MM.1S (cell line): ENCODE data around the gene LANCL2.

Experiments
- DNase-seq: peaks from one replicate; pipeline ENCODE4 v3.0.0-alpha.2; 2015
- H2AFZ ChIP-seq: fragments of 300-600 bp; sonication (generic); 2 replicates; pipeline ENCODE4 v1.6.0; 2016; ENCODE audit warnings: antibody characterized with exemption, low read length
- H3F3A ChIP-seq: fragments of 300-600 bp; sonication (generic); 2 replicates; pipeline ENCODE4 v1.6.1; 2016; ENCODE audit warnings: mild to moderate bottlenecking, antibody characterized with exemption, low read length, moderate library complexity, mixed read lengths; ENCODE audit not compliant: insufficient read depth
- H3K27ac ChIP-seq: fragments of 300-600 bp; sonication (generic); 2 replicates; pipeline ENCODE4 v1.5.1; 2016; ENCODE audit warnings: mild to moderate bottlenecking, low read length
- H3K27me3 ChIP-seq: fragments of 300-600 bp; sonication (generic); replicated peaks from 2 replicates; pipeline ENCODE4 v1.6.0; 2016; ENCODE audit warnings: low read length; ENCODE audit not compliant: insufficient read depth
- H3K36me3 ChIP-seq: fragments of 300-600 bp; sonication (generic); replicated peaks from 2 replicates; pipeline ENCODE4 v1.6.1; 2016; ENCODE audit warnings: mild to moderate bottlenecking, low read length, mixed read lengths; ENCODE audit not compliant: insufficient read depth
- H3K4me1 ChIP-seq: fragments of 300-600 bp; sonication (generic); 2 replicates; pipeline ENCODE4 v1.6.1; 2016; ENCODE audit warnings: low read length, mixed read lengths
- H3K4me2 ChIP-seq: fragments of 300-600 bp; sonication (generic); 2 replicates; pipeline ENCODE4 v1.6.0; 2016; ENCODE audit warnings: low read depth, low read length
- H3K4me3 ChIP-seq: fragments of 300-600 bp; sonication (generic); 2 replicates; pipeline ENCODE4 v1.5.1; 2016; ENCODE audit warnings: low read length, mixed read lengths
- H3K79me2 ChIP-seq: fragments of 300-600 bp; sonication (generic); 2 replicates; pipeline ENCODE4 v1.6.1; 2016; ENCODE audit warnings: mixed run types, low read length, mixed read lengths
- H3K9ac ChIP-seq: fragments of 300-600 bp; sonication (generic); 2 replicates; pipeline ENCODE4 v1.6.1; 2016; ENCODE audit warnings: low read length, mixed read lengths
- H3K9me2 ChIP-seq: fragments of 300-600 bp; sonication (generic); replicated peaks from 2 replicates; pipeline ENCODE4 v1.6.1; 2016; ENCODE audit warnings: mild to moderate bottlenecking, low read length, mixed read lengths; ENCODE audit not compliant: insufficient read depth
- H3K9me3 ChIP-seq: fragments of 300-600 bp; sonication (generic); replicated peaks from 2 replicates; pipeline ENCODE4 v1.6.1; 2016; ENCODE audit warnings: mild to moderate bottlenecking, low read length, mixed read lengths; ENCODE audit not compliant: insufficient read depth
- H4K20me1 ChIP-seq: fragments of 300-600 bp; sonication (generic); 2 replicates; pipeline ENCODE4 v1.6.1; 2016; ENCODE audit warnings: mild to moderate bottlenecking, low read length, moderate library complexity, mixed read lengths; ENCODE audit not compliant: insufficient read depth
- CTCF ChIP-seq: fragments of 300-600 bp; sonication (generic); IDR thresholded peaks from 2 replicates; pipeline ENCODE4 v1.5.1; 2016; ENCODE audit warnings: antibody characterized with exemption, low read length, mixed read lengths
- EZH2 ChIP-seq: fragments of 300-600 bp; sonication (generic); optimal IDR thresholded peaks from 2 replicates; pipeline ENCODE3; 2017; ENCODE audit warnings: low read depth, mild to moderate bottlenecking, antibody characterized with exemption, low read length, mixed read lengths
- EZH2phosphoT487 ChIP-seq: fragments of 300-600 bp; sonication (generic); IDR thresholded peaks from 2 replicates; pipeline ENCODE4 v1.6.1; 2018; ENCODE audit warnings: antibody characterized with exemption, low read length

LANCL2 gene

GRCh38 chr7:55343002-55343781, 21.9 kb upstream of the LANCL2 start:
- Histone ChIP-seq H3K9me3 (no peaks in the 10 kb centered on the region), H4K20me1 (no peaks in the 10 kb centered on the region), H3K27ac (no peak overlapping the region), H3K27me3 (no peaks in the 10 kb centered on the region; the same call in 1 of the 2 replicates), H3K36me3 (no peaks in the 10 kb centered on the region), H3K9me2 (no peaks in the 10 kb centered on the region), H3F3A (no peaks in the 10 kb centered on the region), H3K4me3 (no peak overlapping the region), H3K4me2 (no peak overlapping the region), H3K9ac (no peak overlapping the region), H3K4me1 (no peaks in the 10 kb centered on the region), H2AFZ (no peak overlapping the region), H3K79me2 (no peaks in the 10 kb centered on the region)
- TF ChIP-seq EZH2phosphoT487 (no peak), EZH2 (no peak), CTCF (no peak)
- DNase-seq = no peak

DNA sequence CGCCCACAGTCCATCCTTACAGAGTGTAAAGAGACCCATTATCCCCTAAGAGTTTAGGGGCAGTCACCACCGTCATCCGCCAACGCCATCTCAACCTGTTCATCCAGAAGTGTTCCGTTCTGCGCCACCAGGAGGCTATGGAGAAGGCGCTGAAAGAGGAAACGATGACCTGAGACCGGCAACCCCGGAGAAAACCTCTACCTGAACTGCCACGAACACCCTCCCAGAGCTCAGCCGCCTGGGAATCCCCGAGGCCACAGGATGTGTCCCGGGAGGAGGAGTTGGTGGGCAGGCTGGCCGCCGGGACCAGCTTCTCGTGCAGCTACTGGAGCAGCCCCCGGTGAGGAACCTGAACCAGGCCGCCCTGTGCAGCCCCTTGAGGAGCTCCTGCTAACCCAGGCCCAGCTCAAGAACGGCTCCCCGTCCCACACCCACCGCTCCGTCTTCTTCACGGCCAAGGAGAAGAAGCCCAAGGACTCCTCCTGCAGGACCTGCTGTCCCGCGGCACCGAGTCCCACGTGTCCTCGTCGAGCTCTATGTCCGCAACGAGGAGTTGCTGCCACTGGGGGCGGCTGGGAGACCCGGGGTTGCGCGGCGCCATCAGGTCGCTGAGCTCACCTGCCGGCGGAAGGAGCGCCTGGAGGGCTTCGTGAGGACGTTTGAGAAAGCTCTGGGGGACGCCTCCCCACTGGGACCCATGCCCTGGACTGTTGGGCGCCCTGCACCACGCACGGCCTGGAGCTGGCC, 21.1 kb upstream of the LANCL2 start:
- DNase-seq = no peak
- Histone ChIP-seq H3K36me3 (no peaks in the 10 kb centered on the region), H4K20me1 (no peaks in the 10 kb centered on the region), H3K27ac (no peak overlapping the region), H3K79me2 (no peaks in the 10 kb centered on the region), H3K4me3 (no peak overlapping the region), H3K4me2 (no peak overlapping the region), H3K9ac (no peak overlapping the region), H2AFZ (no peak overlapping the region), H3K9me2 (no peaks in the 10 kb centered on the region), H3F3A (no peaks in the 10 kb centered on the region), H3K4me1 (no peaks in the 10 kb centered on the region), H3K9me3 (no peaks in the 10 kb centered on the region), H3K27me3 (no peaks in the 10 kb centered on the region; the same call in 1 of the 2 replicates)
- TF ChIP-seq EZH2phosphoT487 = no peak
- TF ChIP-seq EZH2 = no peak
- TF ChIP-seq CTCF = no peak

DNA sequence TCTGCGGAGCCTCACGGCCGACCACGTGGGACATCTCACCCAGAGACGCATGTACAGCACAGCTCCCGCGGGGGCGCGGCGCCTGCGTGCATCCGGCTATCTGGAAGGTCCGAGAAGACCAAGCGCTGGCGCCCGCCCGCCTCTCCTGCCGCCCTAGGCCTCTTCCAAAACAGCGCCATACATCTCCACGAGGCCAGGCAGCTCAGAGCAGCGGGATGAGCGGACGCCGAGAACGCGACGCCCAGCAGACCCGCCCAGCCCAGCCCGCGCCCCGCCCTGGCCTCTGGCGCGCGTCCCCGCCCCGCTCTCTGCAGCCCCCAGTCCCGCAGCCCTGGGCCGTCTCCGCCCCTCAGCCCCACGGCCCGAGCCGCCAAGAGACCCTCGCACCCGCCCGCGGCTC, 20.3 kb upstream of the LANCL2 start:
- Histone ChIP-seq H3K27ac (no peak overlapping the region), H3K9me2 (no peaks in the 10 kb centered on the region), H3F3A (no peaks in the 10 kb centered on the region), H3K9me3 (no peaks in the 10 kb centered on the region), H3K9ac (no peak overlapping the region), H2AFZ (no peak overlapping the region), H3K27me3 (no peaks in the 10 kb centered on the region; the same call in 1 of the 2 replicates), H3K4me1 (no peaks in the 10 kb centered on the region), H3K79me2 (no peaks in the 10 kb centered on the region), H3K4me3 (no peak overlapping the region), H3K36me3 (no peaks in the 10 kb centered on the region), H3K4me2 (no peak overlapping the region), H4K20me1 (no peaks in the 10 kb centered on the region)
- no peak for TF ChIP-seq EZH2
- no peak for TF ChIP-seq CTCF
- no peak for DNase-seq
